ENCODE measurements around the gene ZNF30.
A peak's percentile ranks its signal among the peaks of the same experiment; 100 is the strongest.
"Not testable (repeated sequence)": the region's sequence is repeated elsewhere in the genome, so short reads cannot be mapped to it uniquely, and the experiment has no call there.

The ZNF30 gene

DNA sequence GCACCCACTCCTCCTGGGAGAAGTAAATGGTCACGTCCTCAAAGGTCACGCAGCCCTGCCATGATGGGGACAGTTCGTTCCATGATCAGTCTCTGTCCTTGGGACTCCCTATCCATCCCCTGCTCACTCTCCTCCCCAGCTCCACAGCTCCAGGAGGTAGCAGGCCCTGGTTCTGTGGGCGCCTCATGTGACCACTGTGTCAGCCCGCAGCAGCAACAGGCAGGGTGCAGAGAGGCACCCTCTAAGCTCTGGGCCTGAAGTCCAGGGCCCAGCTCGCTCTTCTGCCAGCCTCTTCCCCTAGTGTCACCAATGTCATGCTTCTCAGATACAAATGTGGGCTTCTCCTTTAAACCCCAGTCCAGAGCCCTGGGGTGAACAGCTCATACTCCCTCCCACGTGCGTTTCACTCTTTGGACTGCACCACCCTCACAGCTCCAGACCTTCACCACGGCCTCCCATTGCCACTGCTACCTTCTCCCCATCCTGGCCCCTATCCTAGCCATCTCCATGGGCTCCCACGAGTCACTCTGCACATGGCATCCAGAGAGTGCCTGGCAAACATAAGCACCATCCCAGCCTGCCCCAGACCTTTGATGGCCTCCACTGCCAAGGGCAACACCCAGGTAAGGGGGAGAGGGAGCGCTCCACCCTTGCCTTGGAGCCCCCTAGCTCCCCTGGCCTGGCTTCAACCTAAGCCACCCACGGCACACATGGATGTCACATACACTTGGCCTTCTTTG lies 34.4 kb downstream of the ZNF30 start:
- no peak for DNase-seq

- no peak for DNase-seq
These were observed 35.3 kb downstream of the ZNF30 start for GRCh38 chr19:34961775-34962686.

GRCh38 chr19:34962687-34963572 lies 36.2 kb downstream of the ZNF30 start:
- DNase-seq, result peak; percentile 10

DNA sequence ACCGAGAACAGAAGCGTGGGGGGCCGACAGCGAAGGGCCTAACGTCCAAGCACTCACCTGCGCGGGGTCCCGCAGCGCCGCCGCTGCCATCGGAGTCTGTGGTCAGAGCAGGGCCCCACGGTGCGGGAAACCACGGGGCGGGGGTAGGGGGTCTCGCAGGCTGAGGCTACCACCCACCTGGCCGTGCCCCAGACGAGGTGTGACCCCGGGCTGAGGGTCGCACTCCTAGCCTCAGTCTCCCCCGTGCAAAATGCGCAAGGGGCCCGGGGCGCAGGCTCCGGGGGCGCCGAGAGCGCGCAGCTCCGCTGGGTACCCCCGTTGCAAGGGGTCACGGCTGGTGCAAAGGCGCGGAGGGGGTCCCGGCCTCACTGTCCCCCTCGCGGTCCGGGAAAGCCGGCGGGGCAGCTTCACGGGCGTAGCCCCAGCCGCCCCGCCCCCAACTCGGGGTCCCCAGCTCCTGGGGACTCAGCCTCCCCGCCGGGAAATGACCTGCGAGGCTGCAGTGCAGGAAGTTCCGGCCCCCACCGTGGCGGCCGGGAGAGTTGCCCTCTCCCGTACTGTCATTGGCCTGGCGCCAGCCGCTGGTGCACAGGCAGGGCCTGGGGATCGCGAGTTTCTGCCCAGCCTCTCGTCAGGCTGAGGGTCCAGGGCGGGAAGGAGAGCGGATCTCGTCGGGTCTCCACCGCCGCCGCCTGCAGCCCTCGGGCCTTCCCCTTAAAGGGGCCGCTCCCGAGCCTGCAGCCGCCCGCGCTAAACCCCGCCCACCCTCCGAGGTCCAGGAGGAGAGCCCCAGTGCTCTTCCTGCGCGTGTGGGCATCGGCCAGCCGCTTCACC lies 37.1 kb downstream of the ZNF30 start, which contains the start of gene ZNF792:
Gene ZNF792 (minus strand): TSS at position 657 of the 834 bp plus-strand sequence. CDS start 567 bp downstream, at position 90.
- DNase-seq, result peak; percentile 46

DNA sequence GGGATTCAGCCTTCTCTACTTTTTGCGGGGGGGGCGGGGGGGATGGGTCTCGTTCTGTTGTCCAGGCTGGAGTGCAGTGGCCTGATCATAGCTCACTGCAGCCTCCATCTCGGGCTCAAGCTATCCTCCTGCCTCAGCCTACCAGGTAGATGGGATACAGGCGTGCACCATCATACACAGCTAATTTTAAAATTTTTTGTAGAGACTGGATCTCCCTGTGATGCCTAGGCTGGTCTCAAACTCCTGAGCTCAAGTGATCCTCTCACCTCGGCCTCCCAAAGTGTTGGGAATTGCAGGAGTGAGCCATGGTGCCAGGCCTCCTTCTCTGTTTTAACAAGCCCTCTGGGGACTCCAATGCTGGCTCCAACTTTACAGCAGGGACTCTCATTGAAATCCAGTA lies 37.9 kb downstream of the ZNF30 start:
- no peak for DNase-seq

DNA sequence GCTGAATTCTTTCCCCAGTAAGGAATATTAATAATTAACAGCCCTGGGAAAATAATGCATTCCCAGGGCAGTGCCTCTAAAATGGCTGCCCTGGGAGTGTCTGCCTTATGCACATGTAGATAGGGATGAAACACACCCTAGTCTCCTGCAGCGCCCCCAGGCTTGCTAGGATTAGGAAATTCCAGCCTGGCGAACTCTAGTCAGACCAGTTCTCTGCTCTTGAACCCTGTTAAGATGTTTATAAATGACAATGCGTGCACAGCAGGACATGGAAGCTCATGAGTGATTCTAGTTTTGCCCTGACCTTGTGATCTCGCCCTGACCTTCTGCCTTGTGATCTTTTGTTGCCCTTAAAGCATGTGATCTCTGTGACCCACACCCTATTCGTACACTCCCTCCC lies 38.8 kb downstream of the ZNF30 start:
- DNase-seq, result not testable (repeated sequence)

GRCh38 chr19:34967551-34967950 lies 40.8 kb downstream of the ZNF30 start:
- DNase-seq, result no peak

- DNase-seq, result no peak
These were observed 43.0 kb downstream of the ZNF30 start for GRCh38 chr19:34969721-34970120.

- DNase-seq, result not testable (repeated sequence)
These were observed 43.6 kb downstream of the ZNF30 start for GRCh38 chr19:34970185-34970780.

GRCh38 chr19:34972163-34972705 lies 45.5 kb downstream of the ZNF30 start:
- no peak for DNase-seq

DNA sequence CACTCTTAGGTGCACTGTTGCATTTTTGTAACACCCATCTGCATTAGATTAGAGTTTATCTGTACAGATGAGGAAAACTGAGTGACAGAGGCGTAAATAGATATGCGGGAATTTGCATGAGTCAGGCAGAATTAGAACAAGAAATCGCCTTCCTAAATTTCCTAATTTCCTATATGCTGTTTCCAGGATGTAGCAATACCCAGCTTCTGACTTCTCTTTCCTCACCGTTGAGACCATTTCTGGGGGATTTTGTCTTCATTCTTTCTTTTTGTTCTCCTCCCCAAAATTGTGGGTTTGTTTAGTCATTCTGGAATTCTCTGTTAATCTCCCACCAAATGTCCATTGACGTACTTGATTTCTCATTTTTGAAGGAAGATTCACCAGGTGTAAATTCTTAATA lies 47.9 kb downstream of the ZNF30 start:
- no peak for DNase-seq

DNA sequence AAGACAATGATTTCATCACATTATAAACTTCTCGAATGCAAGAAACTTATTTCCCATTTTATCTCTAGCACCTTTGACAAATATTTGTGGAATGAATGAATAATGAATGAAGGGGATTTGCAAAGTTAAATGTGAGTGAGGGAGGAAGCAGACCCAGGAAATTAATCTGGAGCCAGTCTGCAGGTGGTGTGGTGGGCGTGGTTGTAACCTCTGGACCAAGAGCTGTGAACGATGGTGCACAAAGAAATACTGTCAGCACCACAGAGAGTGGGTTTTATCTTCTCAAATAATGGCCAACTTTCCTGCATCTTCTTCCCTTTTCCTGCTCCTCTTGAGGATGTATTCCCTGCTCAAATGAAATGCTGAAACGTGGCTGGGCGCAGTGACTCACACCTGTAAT lies 48.4 kb downstream of the ZNF30 start:
- DNase-seq, result no peak

GRCh38 chr19:34976611-34977010 lies 49.9 kb downstream of the ZNF30 start:
- no peak for DNase-seq

- DNase-seq, result no peak
These were observed 53.3 kb downstream of the ZNF30 start for GRCh38 chr19:34979819-34980640.

DNA sequence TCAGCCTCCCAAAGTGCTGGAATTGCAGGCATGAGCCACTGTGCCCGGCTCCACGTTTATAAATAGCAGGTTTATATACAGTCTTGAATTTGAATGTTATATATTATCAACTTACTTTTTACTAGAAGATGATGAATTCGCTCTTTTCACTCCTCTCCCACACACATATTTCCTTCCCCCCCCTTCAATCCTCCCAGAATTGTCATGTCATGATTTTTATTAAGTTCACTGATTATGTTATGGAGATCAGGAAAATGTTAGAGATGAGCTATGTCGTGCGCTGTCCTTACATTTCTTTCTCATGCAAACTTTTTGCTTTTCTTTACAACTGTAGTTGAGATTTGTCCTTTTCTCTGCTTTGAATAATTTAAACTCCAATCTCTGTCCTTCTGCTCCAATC lies 55.6 kb downstream of the ZNF30 start:
- DNase-seq, result no peak

DNA sequence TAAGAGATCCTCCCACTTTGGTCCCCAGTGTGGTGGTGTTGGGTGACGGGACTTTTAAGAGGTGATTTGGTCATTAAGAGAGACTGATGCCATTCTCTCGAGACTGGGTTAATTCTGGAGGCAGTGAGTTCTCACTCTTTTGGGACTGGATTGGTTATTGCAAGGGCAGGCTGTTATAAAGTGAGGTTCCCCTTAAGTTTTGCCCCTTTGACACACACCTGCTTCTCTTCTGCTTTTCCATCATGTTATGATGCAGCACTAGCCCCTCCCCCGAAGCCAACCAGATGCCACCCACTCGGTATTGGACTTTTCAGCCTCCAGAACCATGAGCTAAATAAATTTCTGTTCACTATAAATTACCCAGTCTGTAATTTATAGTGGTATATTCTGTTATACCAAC lies 57.1 kb downstream of the ZNF30 start:
- no peak for DNase-seq

- no peak for DNase-seq
These were observed 57.6 kb downstream of the ZNF30 start for GRCh38 chr19:34984287-34984686.

DNA sequence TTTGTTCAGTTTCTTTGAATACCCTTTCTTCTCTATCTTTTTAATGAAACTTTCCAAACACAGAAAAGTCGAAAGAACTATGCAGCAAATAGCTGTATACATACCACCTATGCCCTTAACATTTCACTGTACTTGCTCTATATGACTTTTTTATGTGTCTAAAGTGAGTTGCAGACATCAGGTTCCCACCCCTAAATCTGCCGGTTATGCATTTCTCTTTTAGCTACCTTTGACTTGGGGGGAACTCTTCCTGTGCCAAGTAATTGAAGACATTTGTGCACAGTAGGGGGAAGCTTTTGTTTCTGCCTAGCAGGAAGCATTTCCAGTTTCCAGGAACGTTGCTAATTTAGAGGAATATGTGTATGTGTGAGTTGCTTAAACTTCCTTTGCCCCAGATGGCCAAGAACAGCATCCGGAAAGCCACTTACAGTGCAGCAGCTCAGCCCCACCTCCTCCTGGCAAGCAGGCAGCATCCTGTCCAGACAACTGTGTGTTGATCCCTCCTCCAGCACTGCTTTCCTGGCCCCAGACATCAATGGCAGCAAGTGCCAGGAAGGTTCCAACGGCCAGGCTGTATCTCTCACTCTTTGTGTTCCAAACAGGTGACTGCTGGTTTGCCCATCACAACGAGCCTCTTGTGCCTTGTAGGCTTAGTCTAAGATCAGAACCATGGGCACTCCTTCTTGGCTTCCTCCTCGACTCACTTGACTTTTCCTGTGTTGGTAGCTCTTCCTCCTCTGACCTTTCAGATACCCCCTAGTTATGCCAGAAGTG lies 58.7 kb downstream of the ZNF30 start:
- no peak for DNase-seq

DNA sequence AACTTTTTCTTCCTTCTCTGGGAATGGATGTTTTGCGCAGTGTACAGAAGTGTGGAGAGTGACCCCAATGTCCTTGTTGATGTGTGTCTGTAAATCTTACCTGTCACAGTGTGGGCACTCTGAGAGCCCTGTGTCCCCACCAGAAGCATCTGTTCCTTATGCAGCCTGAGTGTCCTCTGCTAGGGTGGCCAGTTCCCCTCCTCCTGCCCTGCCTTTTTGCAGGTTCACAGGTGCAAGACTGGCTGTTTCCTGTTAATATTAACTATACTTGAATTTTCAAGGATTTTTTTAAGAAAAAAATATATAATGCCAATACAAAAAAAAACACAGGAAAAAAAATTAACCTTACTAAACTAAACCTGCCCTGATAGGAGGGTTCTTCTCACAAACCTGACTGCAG lies 61.4 kb downstream of the ZNF30 start:
- DNase-seq, result no peak

DNA sequence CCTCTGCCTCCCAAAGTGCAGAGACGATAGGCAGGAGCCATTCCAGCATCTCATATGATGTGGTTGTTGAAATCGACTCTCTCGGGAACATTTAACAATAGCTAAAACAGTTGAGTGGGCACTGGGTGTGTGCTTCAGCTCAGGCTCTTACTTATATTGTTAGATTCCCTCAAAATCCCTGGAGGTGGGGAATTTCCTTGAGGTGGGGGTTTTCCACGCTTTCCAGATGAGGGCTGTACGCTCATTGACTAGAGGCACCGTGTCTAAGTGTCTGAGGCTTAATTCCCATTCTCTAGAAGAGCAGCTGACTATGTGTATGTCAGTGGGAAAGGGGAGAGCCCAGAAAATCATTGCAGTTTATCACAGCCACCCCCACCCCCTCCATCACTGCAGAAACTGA lies 62.6 kb downstream of the ZNF30 start:
- no peak for DNase-seq
